Hindlimb muscle (tissue), 1 donor: ENCODE data around the gene GSK3A. TPM values are rescaled to one million over a fixed set of nuclear protein-coding genes. Genes with fewer than 3 reads are reported as not detected.

Experiments
- DNase-seq: peaks from one replicate; pipeline ENCODE4 v3.0.0-alpha.2; 2013
- polyA plus RNA-seq: library from polyadenylated mRNA; unstranded; fragments of 120-200 nt; gene quantifications from one replicate; pipeline ENCODE4 v1.2.1, GENCODE V29; 2013; ENCODE audit not compliant: insufficient read length

GSK3A gene
- polyA plus RNA-seq, 1 donor, result 47.4 TPM

DNA sequence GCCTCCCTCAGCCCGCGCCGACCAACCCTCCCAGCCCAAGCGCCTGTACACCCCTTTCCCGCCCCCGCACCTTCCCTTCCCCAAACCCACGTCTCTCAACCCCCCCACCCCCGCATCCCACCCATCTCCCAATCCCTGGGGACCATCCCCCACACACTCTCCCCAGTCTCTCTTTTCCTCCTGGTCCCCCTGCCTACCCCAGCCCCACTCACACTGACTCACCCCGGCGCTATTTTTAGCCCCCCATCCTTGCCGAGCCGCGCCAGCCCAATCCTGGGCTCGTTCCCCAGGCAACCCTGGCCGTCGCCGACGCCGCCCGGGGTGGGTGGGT, 38.4 kb upstream of the GSK3A start:
- no peak for DNase-seq

DNA sequence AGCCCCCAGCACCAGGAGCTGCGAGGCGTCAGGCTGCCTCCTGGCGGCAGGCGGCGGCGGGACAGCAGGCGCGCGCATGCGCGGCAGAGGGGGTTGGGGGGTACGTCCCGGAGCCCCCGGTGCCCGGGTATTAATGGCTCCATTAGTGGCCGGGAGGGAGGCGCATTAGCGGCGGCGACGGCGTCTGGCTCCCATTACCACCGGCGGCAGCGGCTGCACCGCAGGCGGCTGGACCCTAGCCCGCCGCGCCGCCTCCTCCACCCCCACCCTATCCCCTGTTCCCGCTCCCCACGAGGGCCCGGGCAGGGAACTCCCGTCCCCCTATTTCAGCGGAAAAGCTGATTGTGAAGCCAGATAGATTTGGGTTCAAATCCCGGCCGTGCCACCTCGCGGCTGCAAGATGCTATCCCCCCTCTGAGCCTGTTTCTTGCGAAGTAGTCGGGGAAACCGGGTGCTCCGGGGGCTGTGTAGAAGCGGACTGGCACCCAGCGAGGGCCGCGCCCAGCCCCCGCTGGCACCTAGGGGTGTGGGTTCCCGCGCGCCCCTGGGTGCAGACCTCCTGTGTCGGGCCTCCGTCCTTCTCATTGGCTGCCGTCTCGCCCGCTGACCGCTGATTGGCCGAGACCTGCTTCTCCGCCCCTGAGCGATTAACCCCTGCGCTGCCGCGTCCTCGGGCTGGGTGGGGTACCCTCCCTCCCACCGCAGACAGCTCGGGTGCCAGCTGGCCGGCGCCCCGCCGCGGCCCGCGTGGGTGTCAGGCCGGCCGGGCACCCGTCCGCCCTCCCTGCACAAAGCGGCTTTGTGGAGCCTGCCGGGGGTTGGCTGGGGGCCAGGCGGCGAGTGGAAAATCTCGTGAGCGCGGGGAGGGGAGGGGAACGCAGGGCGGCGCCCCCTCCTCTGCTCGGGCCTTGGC, 37.8 kb upstream of the GSK3A start:
- DNase-seq, result peak; percentile 93

DNA sequence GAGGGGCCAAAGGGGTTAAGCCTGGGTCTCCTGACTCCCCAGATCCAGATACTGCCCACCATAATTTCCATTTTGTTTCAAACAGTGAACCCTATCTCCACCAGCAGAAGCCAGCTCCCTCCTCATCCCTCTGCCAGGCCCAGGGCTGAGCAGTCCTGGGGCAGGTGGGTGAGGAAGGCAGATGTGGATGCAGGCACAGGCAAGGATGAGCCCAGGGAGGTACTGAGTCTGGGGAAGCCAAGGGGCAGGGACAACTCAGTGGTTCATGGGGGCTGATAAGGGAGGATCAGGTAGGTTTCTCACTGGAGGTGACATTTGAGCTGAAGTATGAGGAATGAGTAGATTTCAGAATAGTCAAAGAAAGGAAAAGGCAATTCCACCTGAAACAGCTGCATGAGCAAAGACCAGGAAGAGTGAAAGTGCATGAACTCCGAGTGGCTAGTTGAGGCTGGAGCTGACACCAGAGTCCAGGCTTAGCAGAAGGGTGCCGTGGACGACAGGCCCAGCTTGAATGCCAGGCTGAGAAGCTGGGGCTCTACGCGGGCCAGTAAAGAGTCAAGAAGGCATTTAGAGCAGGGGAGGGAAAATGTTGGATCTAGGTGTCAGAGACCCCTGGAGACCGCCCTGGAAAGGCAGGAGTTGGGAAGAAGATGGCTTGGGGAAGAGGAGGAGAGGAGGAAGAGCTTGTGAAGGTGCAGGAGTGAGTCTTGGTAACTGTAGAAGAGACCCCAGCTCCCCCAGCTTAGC, 36.9 kb upstream of the GSK3A start:
- DNase-seq, result no peak

DNA sequence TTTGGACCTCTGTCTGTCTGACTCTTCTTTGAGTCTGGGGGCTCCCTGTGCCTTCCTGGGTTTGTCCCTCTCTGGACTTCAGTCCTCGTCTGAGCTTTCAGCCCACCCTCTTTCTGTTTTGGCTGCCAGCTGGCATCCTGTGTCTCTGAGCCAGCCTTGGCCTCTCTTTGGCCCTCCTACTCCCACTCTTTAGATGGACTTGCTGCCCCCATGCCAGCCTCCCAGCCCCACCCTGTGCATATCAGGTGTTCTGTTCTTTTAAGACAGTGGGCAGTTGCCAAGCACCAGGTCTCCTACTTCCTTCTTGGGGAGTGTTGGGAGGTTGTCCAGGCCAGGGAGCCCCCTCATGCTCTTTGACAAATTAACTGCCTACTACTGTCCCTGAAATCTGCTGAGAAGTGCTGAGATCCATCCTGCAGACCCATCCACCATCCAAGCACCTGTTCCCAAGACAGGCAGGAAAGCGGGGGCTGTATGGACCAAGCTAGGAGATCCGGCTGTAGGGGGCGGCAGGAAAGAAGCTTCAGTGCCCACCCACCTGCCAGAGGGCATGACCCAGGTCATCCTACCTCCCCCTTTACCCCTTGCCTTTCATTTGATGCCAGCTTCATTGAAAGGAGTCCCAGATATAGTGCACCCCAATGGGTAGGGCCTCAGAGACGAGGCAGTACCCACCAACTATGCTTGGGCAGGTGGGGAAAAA, 36.2 kb upstream of the GSK3A start:
- DNase-seq, result no peak

DNA sequence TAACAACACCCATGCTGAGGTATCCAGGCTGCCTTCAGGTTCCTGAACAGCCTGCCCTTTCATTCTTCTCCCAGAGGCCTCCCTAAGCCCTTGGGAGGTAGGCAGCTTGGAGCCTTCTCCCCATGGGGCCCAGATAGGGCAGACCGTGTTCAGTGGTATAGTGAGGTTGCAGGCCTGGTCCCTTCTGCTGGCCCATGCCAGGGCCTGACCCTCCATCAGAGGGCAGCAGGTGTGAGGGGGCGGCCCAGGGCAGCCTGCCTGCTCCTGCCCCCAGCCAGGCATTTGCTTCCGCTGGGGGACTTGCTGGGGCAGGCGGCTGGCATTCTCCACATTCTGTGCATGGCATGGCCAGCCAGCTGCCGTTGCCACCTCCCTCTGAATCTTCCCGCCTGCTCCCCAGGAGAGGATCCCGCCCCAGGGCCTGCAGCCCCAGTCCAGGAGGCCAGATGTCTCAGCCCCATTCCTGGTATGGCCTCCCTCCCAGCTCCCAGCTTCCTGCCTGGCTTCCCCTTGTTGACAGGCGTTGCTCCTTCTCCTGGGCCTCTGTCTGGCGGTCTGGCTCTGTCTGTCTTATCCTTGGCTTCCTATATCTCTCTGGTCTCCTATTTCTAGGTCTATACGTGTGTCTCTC, 35.5 kb upstream of the GSK3A start:
- peak; percentile 48 for DNase-seq

DNA sequence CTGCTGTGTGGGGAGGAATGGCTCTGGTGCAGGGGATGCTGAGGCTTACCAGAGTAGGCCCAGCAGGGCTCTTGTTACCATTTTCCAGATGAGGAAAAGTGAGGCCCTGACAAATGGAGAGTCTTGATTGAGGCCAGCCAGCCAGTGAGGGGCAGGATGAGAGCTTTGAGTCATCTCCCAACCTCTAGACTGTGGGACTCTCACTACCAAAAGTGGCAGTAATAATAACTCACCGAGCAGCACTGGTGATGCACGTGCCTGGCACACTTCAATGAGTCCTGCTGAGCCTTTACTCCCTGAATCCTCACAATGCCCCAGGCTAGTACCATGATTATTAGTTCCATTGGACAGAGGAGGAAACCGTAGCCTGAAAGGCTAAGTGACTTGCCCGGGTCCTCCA, 34.4 kb upstream of the GSK3A start:
- no peak for DNase-seq

DNA sequence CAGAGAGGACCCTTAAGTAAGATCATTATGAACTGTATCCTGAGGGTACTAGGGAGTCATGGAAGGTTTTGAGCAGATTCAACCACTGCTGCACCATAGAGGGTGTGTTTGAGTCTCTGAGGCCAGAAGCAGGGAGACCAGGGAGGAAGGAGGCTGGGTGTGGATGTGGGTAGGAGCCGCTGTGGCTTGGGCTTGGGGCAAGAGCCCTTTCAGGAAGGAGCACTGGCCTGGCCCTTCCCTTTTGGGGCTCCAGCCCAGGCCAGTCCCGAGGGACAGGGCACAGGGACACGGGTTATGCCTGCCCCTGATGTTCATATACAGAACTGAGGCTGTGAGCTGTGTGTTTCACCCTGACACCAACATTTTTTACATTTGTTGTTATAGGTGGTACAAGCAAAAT, 33.9 kb upstream of the GSK3A start:
- no peak for DNase-seq

DNA sequence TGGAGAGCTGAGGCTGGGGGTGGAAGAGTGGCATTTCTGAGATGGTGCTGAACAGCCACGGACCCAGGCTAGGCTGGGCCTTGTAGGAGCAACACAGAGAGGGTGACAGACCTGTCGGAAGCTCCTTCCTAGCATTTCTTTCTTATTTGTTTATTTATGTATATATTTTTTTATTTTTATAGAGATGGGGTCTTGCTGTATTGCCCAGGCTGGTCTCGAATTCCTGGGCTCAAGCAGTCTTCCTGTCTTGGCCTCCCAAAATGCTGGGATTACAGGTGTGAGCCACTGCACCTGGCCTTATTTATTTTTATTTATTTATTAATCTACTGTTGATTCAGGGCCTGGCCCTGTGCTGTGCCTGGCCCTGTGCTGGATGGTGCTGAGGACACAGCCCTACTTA, 33.1 kb upstream of the GSK3A start:
- DNase-seq, result no peak

DNA sequence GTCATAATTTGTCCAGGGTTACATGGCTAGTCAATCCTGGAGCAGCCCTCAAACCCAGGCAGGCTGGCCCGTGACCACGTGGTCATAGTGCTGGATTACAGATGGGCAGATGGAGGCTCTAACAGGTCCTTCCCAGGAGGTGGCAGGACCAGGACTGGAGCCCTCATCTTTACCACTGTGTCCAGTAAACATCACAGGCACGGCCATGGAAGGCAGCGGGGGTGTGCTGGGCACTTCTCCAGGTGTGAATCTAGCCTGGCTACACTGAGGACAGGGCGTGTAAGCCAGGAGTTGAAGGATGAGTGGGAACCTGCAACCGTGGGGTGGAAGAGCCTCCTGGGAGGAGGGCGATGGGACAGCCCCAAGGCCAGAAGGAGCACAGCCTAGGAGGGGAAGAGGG, 32.7 kb upstream of the GSK3A start:
- no peak for DNase-seq

DNA sequence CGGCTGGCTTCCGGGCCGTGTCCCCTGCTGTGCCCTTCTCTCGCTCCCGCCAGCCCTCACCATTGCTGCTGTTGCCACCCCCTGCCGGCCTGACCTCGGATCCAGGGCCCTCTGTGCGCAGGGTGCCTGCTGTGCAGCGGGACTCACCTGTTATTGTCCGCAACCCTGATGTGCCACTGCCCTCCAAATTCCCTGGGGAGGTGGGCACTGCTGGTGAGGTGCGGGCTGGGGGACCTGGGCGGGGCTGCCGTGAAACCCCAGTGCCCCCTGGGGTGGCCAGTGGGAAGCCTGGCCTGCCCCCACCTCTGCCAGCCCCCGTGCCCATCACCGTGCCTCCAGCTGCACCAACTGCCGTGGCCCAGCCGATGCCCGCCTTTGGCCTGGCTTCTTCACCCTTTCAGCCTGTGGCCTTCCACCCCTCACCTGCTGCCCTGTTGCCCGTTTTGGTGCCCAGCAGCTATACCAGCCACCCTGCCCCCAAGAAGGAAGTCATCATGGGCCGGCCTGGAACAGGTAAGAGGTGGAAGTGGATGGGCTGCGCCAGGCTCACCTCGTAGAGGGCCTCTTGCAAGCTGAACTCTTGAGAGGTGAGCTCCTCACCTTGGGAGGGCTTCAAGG, 31.8 kb upstream of the GSK3A start:
- DNase-seq, result no peak

DNA sequence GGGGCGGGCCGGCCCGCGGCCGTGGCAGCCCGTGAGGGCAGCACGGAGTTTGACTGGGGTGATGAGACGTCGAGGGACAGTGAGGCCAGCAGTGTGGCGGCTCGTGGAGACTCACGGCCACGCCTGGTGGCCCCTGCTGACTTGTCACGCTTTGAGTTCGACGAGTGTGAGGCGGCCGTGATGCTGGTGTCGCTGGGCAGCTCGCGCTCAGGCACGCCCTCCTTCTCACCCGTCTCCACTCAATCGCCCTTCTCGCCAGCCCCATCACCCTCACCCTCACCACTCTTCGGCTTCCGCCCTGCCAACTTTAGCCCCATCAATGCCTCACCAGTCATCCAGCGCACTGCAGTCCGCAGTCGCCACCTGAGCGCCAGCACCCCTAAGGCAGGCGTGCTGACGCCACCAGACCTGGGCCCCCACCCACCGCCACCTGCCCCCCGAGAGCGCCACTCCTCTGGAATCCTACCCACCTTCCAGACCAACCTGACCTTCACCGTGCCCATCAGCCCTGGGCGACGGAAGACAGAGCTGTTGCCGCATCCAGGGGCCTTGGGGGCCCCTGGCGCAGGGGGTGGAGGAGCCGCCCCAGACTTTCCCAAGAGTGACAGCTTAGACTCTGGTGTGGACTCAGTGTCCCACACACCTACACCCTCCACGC, 31.1 kb upstream of the GSK3A start:
- no peak for DNase-seq

DNA sequence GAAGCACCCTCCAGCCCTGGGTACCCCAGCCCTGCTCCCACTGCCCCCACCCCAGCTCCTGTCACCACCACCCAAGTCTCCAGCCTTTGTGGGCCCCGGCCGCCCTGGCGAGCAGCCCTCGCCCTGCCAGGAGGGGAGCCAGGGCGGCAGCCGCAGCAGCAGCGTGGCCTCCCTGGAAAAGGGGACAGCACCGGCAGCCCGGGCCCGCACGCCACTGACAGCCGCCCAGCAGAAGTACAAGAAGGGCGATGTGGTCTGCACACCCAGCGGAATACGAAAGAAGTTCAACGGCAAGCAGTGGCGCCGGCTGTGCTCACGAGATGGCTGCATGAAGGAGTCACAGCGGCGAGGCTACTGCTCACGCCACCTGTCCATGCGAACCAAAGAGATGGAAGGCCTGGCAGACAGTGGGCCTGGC, 30.6 kb upstream of the GSK3A start:
- no peak for DNase-seq

DNA sequence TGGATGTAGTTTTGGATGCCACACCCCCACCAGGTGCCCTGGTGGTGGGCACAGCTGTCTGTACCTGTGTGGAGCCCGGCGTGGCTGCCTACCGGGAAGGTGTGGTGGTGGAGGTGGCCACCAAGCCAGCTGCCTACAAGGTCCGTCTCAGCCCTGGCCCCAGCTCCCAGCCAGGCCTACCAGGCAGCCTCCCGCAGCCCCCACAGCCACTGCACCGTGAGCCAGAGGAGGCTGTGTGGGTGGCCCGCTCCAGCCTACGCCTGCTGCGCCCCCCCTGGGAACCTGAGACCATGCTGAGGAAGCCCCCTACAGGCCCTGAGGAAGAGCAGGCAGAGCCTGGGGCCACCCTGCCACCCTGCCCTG, 30.1 kb upstream of the GSK3A start:
- DNase-seq, result no peak

DNA sequence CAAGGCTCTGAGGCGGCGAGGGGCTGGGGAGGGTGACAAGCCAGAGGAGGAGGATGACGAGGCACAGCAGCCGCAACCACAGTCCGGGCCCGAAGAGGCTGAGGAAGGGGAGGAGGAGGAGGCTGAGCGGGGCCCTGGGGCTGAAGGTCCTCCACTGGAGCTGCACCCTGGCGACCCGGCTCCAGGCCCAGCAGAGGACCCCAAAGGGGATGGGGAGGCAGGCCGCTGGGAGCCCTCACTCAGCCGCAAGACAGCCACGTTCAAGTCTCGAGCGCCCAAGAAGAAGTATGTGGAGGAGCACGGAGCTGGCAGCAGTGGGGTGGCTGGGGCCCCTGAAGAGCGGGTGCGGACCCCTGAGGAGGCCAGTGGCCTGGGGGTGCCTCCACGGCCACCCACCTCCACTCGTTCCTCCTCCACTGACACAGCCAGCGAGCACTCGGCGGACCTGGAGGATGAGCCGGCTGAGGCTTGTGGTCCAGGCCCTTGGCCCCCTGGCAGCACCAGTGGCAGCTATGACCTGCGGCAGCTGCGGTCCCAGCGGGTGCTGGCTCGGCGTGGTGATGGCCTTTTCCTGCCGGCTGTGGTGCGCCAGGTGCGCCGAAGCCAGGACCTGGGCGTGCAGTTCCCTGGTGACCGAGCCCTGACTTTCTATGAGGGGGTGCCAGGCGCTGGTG, 29.6 kb upstream of the GSK3A start:
- DNase-seq, result no peak

DNA sequence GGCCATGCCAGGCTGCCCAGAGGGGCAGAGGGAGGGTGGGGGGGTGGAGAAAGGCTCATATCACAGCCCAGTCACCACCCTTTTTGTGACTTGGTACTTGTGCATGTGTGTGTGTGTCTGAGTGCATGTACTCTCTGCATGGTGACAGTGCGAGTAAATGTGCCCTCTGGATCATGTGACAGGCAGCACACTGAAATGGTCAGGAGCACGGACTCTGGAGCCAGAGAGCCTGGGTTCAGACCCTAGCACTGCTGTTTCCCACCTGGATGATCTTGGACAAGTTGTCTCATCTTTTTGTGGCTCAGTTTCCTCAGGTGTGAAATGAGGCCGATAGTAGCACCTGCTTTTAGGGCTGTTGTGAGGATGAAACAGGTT, 28.6 kb upstream of the GSK3A start:
- DNase-seq, result no peak

DNA sequence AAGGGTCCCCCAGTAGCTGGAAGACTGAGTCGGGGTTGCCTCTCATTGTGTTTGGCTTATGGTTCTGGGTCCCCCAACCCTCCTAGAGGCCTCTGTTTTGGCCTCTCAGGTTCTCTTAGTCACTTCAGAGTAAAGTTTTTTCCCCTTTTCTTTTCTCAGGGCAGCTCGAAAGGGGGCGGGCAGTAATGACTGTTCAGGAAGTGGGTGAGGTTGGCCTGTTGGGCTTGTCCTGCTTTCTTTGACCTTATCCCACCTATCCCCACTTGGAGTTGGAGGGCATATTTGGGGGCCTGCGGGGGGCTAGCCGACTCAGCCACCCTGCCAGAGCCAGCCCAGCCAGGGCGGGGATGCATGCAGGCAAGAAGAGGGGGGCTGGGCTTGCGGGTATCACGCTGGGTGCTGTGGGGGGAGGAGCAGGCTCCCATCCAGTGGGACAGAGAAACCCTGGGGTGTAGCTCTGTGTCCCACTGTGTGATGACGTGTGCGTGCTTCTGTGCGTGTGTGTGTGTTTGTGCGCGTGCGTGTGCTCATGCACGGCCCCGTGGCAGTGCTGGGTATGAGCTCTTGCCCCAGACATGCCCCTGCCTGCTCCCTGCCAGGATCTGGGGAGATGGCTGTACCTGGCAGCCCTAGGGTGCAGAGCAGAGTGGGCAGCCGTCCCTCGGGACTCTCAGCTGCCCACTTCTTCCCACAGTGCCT, 28.1 kb upstream of the GSK3A start:
- DNase-seq, result no peak

DNA sequence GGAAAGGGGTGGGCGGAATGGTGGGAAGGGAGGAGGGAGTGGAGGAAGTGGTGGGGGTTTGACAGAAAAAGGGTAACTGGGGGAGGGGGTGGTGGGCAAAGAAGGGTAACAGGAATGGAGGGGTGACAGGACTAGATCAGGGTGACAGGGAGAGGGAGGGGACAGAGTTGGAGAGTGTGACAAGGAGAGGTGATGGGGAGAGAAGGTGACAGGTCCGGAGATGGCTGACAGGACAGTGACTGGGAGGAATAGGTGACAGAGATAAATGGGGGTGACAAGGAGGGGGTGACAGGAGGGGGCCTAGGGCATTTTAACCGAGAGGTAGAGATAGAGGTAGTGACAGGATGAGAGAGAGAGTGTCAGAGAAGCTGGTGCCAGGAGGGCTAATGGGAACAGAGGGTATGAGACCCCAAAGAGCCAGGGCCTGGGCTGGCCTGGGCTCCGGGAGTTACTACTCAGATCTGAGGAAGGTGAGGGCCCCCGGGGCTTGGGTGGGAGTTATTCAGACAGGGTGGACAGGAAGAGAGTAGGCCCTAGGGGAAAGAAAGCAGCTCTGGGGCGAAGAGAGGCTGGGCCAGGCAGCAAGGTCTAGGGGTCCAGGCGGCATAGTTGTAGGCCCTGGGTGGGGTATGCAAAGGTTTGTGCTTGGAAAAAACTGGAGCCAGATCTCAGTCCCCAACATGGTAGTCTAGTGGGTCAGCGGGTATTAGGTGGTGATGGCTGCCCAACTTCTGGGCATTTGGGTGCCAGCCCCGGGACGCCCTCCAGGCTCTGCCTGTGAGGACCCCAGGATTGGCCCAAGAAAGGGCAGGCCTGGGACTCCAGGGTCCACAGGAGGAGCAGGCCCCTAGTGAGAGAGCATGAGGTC, 27.3 kb upstream of the GSK3A start:
- DNase-seq, result no peak

DNA sequence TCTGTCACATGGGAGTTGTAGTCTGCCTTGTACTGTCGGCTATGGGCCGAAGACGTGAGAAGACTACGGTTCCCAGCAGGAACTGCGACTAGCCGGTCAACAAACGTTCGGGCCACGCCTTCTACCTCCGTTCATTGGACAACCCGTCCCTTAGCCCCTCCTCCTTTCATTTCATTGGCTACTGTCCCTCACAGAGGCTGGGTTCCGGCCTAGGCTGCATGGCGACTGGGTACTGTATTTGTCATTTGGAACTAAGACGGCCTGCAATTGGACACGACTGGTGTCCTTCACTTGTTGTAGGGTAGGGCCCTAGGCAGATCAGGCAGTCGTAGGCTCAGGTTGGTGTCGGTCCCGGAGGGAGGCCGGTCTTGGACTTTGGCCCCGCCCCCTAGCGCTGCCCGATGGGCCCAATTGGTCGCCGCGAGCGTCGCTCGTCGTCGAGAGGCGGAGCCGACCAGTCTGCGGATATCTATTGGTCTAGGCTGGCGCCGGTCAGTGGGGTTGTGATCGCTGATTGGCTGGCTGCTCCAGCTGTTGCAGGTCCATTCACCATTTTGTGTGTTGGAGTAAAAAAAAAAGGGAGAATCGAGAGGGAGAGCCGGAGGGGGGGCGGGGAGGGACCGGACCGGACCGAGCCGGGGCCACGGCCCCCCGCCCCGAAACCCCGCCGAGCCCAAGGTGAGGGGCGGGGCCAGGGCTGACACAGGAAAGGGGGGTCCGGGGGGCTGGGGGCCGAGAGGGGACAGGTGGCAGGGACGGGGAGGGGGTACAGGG, 26.5 kb upstream of the GSK3A start, which contains the start of gene CIC:
Gene CIC, plus strand, starts transcription at position 549 of the 774 bp plus-strand sequence. CDS start 2,532 bp downstream, outside the sequence.
- DNase-seq, result peak; percentile 100
